Cardiac septum (tissue), 1 donor: ENCODE measurements around the gene NCAPH2. TPM values are rescaled to one million over a fixed set of nuclear protein-coding genes. Genes with fewer than 3 reads are reported as not detected.

Experiments
- DNase-seq: peaks from one replicate; pipeline ENCODE4 v3.0.0-alpha.2; 2020; ENCODE audit warnings: low spot score
- intact Hi-C: fragments of 100-400 bp; cut with DNase I; formaldehyde crosslinking; loops from one replicate; pipeline ENCODE4 v1.14.0; 2022
- long read RNA-seq: library from polyadenylated mRNA; unstranded; transcript quantifications from one replicate; pipeline ENCODE4 v2.0.0, GENCODE V29; 2021
- total RNA-seq: library from RNA; stranded (reverse); fragmentation: NEBNext Ultra II Directional; extraction: Animal tissue kit (Norgen Biotek cat#: 25700); gene quantifications from one replicate; pipeline ENCODE4 v1.2.1, GENCODE V29; 2021
- donor health status: DM: no; HTN: no; CAD: no.

The NCAPH2 gene
- 25.1 TPM for total RNA-seq
- long read RNA-seq, transcript NCAPH2-205 (20 exons, 2,037 nt): major isoform, 40 of 62 reads
- long read RNA-seq, transcript NCAPH2-201 (20 exons, 1,996 nt): minor isoform, 5 of 62 reads
- long read RNA-seq, partial matches to known transcripts: 6 of 62 reads
- long read RNA-seq, other reads (novel, unspliced or antisense): 10 of 62 reads

- intact Hi-C loops: loop anchor here (10.0 kb wide), 1 partner anchor 263 kb away; the partner anchor contains the start of gene TUBGCP6
- peak; percentile 98 for DNase-seq
These were observed at the start of gene NCAPH2 for GRCh38 chr22:50507991-50508884. NCAPH2 (plus strand) TSS chr22:50508224; CDS start chr22:50508338, 114 bp downstream.

- intact Hi-C loops: no loop called here
- DNase-seq: no peak
These were observed 49.0 kb upstream of the NCAPH2 start for GRCh38 chr22:50459016-50459415.

GRCh38 chr22:50459496-50460140, 48.4 kb upstream of the NCAPH2 start:
- intact Hi-C loops: no loop called here
- no peak for DNase-seq

- intact Hi-C loops: no loop called here
- DNase-seq: no peak
These were observed 47.1 kb upstream of the NCAPH2 start for GRCh38 chr22:50460938-50461337.

GRCh38 chr22:50461536-50461935, 46.5 kb upstream of the NCAPH2 start:
- no peak for DNase-seq
- intact Hi-C loops: no loop called here

- DNase-seq: no peak
- intact Hi-C loops: no loop called here
These were observed 46.0 kb upstream of the NCAPH2 start for GRCh38 chr22:50461979-50462540.

- intact Hi-C loops: no loop called here
- DNase-seq: no peak
These were observed 44.7 kb upstream of the NCAPH2 start for GRCh38 chr22:50463188-50463900.

GRCh38 chr22:50464451-50464850, 43.6 kb upstream of the NCAPH2 start:
- intact Hi-C loops: no loop called here

GRCh38 chr22:50465066-50465930, 42.7 kb upstream of the NCAPH2 start:
- intact Hi-C loops: no loop called here
- no peak for DNase-seq

More at GRCh38 chr22:50464451-50464850, 43.6 kb upstream of the NCAPH2 start:
- DNase-seq: no peak

- no peak for DNase-seq
- intact Hi-C loops: no loop called here
These were observed 40.7 kb upstream of the NCAPH2 start for GRCh38 chr22:50467341-50467740.

GRCh38 chr22:50467773-50468440, 40.1 kb upstream of the NCAPH2 start:
- intact Hi-C loops: no loop called here

GRCh38 chr22:50468626-50469025, 39.4 kb upstream of the NCAPH2 start:
- no peak for DNase-seq
- intact Hi-C loops: no loop called here

More at GRCh38 chr22:50467773-50468440, 40.1 kb upstream of the NCAPH2 start:
- no peak for DNase-seq

GRCh38 chr22:50469377-50470305, 38.4 kb upstream of the NCAPH2 start:
- no peak for DNase-seq
- intact Hi-C loops: no loop called here

GRCh38 chr22:50470491-50470890, 37.5 kb upstream of the NCAPH2 start:
- no peak for DNase-seq
- intact Hi-C loops: no loop called here

GRCh38 chr22:50471197-50471847, 36.7 kb upstream of the NCAPH2 start:
- intact Hi-C loops: no loop called here
- no peak for DNase-seq

- intact Hi-C loops: no loop called here
- DNase-seq: no peak
These were observed 36.1 kb upstream of the NCAPH2 start for GRCh38 chr22:50471962-50472361.
